Heart left ventricle (tissue), 13 donors: ENCODE data around the gene LRRC41.

ENCODE experiments used
- POLR2A ChIP-seq, 2 donors: fragments of 450-650 bp; IDR thresholded peaks; one replicate each; pipeline ENCODE4 v1.6.1; 2017; ENCODE audit warnings: antibody characterized with exemption in 2 of 2, mild to moderate bottlenecking in 2 of 2, moderate library complexity in 2 of 2
- TF ChIP-seq, protein P1 (sequence below), 12 donors: fragments of 200-600 bp; sonication (generic) in 4 of 12; IDR thresholded peaks; one replicate each; pipeline versions ENCODE4 v1.5.0 to v1.8.0; 2018 to 2022; ENCODE audit warnings: antibody characterized with exemption in 12 of 12, mild to moderate bottlenecking in 5 of 12
- donor health status: ischemic (EF 13 %, LVEDD 7.1; RV severe dilation, severe dysfunction).
- donor health status: DM: no; HTN: yes; CAD: no.
- donor health status: DM: no; HTN: no; CAD: no.
- donor health status: ischemic (EF 25% LVEDD 6.9; RV normal size, moderate dysfunction).
- donor health status: ischemic (EF 25% LVEDD 5.7; RV mildly dilated, moderate dysfunction).
- donor health status: ischemic (EF 35%, LVEDD 5.7; RV mildly dilated, moderate dysfunction).
- donor health status: nonischemic (EF 11% LVEDD 7.7; RV severe dilation, severe dysfunction).
- donor health status: DM: yes; HTN: yes; CAD: no.
- donor health status: PGD.
- donor health status: ischemic (EF 29% LVEDD 5.4; RV normal size, mild dysfunction).
- donor health status: nonischemic (EF 23%, LVEDD 6.1; RV moderate dilation, normal function).

DNA sequence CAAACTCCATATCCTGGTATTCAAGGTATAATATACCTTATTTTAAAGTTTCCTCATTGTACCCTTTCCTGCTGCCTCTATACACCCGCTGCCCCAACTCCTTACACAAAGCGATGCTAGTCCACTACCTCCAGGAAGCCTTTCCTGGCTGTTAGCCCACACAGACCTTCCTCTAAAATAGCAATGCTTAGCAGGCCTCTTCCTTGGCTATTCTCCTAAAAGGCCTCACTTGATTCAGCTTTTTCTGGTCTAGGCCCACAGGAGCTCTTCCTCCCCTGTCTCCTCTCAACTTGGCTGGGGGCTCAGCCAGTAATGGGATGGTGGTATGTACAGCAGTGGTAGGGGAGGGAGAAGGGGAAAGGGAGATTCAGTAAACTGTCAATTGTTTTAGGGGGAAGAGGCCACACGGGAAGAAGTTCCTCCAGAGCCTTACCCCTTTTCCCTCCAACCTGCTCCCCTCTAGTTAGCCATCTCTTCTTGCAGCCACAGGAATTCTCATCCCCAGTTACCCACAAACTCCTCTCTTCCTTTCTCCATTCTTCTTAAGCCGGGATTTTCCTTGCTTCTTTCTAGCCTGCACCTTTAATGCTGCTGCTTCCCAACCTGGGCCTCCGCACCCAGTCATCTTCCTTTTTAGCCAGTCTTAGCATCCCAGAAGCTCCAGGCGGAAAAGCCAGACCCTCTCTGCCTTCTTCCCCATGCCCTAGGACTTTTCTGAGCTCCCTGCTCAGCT, 2.6 kb downstream of the LRRC41 start:
- TF ChIP-seq POLR2A (IDR thresholded peaks at IDR 0.05): no peak
- TF ChIP-seq, protein P1, sequence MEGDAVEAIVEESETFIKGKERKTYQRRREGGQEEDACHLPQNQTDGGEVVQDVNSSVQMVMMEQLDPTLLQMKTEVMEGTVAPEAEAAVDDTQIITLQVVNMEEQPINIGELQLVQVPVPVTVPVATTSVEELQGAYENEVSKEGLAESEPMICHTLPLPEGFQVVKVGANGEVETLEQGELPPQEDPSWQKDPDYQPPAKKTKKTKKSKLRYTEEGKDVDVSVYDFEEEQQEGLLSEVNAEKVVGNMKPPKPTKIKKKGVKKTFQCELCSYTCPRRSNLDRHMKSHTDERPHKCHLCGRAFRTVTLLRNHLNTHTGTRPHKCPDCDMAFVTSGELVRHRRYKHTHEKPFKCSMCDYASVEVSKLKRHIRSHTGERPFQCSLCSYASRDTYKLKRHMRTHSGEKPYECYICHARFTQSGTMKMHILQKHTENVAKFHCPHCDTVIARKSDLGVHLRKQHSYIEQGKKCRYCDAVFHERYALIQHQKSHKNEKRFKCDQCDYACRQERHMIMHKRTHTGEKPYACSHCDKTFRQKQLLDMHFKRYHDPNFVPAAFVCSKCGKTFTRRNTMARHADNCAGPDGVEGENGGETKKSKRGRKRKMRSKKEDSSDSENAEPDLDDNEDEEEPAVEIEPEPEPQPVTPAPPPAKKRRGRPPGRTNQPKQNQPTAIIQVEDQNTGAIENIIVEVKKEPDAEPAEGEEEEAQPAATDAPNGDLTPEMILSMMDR (IDR thresholded peaks at IDR 0.05): no peak
